ENCODE data around the gene SUSD5. TPM values are rescaled to one million over a fixed set of nuclear protein-coding genes. Genes with fewer than 3 reads are reported as not detected.

Gene SUSD5
- total RNA-seq, 1 experiment from 2014 or later: 4.9 TPM

GRCh38 chr3:33201195-33201594, 17.4 kb downstream of the SUSD5 start:
- H3K27me3 Mint-ChIP-seq (ENCODE audit: low read depth): 0 out of 2 replicates have a peak, but pooled peaks cover 1% of the 10 kb centered on the region
- Histone ChIP-seq H3K9ac (ENCODE audit: extremely low read depth, insufficient read length, low read length) (no peak overlapping the region), H3K4ac (ENCODE audit: low read depth, low read length) (no peak overlapping the region)

More at GRCh38 chr3:33201195-33201594, 17.4 kb downstream of the SUSD5 start:
- Histone ChIP-seq H3K56ac (ENCODE audit: insufficient read length, low read depth, low read length) (no peak overlapping the region), H3K79me1 (ENCODE audit: insufficient read depth, low read depth, low read length, poor library complexity, severe bottlenecking) (no peaks in the 10 kb centered on the region), H2BK5ac (ENCODE audit: insufficient read length, low read length) (no peak overlapping the region), H4K91ac (ENCODE audit: insufficient read length, low read depth, low read length) (no peak overlapping the region), H3K23me2 (ENCODE audit: insufficient read length, low read depth, low read length, poor library complexity, severe bottlenecking) (no peaks in the 10 kb centered on the region), H2BK12ac (ENCODE audit: insufficient read length, low read depth, low read length) (no peak overlapping the region), H3K18ac (ENCODE audit: insufficient read length, low read depth, low read length) (no peak overlapping the region), H4K8ac (replicated peaks; ENCODE audit: insufficient read length, low read depth, low read length) (no peak overlapping the region), H3T11ph (ENCODE audit: low read length) (no peak overlapping the region), H2AK5ac (ENCODE audit: insufficient read length, low read length) (no peak overlapping the region), H3K27ac (ENCODE audit: insufficient read length, low read depth, low read length) (no peak overlapping the region), H3K79me2 (ENCODE audit: insufficient read depth, low read length) (no peaks in the 10 kb centered on the region), H3K27me3 (ENCODE audit: insufficient read depth, low read length) (no peaks in the 10 kb centered on the region), H2BK120ac (ENCODE audit: low read depth, low read length, poor library complexity, severe bottlenecking) (no peak overlapping the region), H3K23ac (ENCODE audit: insufficient read length, low read depth, low read length) (no peak overlapping the region), H4K20me1 (ENCODE audit: control insufficient read depth, insufficient read depth, insufficient read length) (no peaks in the 10 kb centered on the region), H3K9me3 (ENCODE audit: control insufficient read depth, low read depth, low read length) (no peaks in the 10 kb centered on the region), H3K14ac (ENCODE audit: insufficient read depth, low read length) (no peak overlapping the region; the same call in 1 of the 2 replicates), H2BK15ac (ENCODE audit: low read depth, low read length) (no peak overlapping the region), H4K5ac (ENCODE audit: insufficient read length, low read depth, low read length) (no peak overlapping the region), H3K4me1 (ENCODE audit: insufficient read depth, low read length) (no peaks in the 10 kb centered on the region), H3K4me2 (ENCODE audit: insufficient read depth, insufficient read length, low read length) (no peak overlapping the region), H2BK20ac (ENCODE audit: low read depth, low read length, poor library complexity, severe bottlenecking) (no peak overlapping the region), H2AFZ (ENCODE audit: low read length) (no peak overlapping the region)
- no peak for DNase-seq
- H3K27ac Mint-ChIP-seq: no peak overlapping the region
- peaks cover 20% of the 10 kb centered on the region in 2 experiments for H3K4me1 Mint-ChIP-seq
- no peaks in the 10 kb centered on the region for H3K36me3 Mint-ChIP-seq (ENCODE audit: insufficient read depth in 1 of 3, low read depth in 3 of 3)
- TF ChIP-seq CTCF (conservative IDR thresholded peaks at IDR 0.05): no peak
- H3K9me3 Mint-ChIP-seq: no peaks in the 10 kb centered on the region
- no peak overlapping the region for H3K4me3 Mint-ChIP-seq
- WGBS (ENCODE audit: extremely low coverage, insufficient read length, low lambda C conversion rate): no CpG with 5 or more reads among the region's 3 CpGs
